BLaER1 (cell line): ENCODE measurements around the gene ARSB.
"Not testable (repeated sequence)": the region's sequence is repeated elsewhere in the genome, so short reads cannot be mapped to it uniquely, and the experiment has no call there.

ENCODE experiments used
- H3K27ac ChIP-seq: shearing (Covaris generic); formaldehyde crosslinking; 2 replicates; pipeline ENCODE4 v1.8.1; 2022
- H3K27me3 ChIP-seq: shearing (Covaris generic); formaldehyde crosslinking; 2 replicates; pipeline ENCODE4 v1.8.1; 2022
- H3K36me3 ChIP-seq: shearing (Covaris generic); formaldehyde crosslinking; 2 replicates; pipeline ENCODE4 v1.8.1; 2022
- H3K4me1 ChIP-seq: shearing (Covaris generic); formaldehyde crosslinking; 2 replicates; pipeline ENCODE4 v1.8.1; 2022
- H3K4me2 ChIP-seq: shearing (Covaris generic); formaldehyde crosslinking; 2 replicates; pipeline ENCODE4 v1.8.1; 2022
- H3K4me3 ChIP-seq: shearing (Covaris generic); formaldehyde crosslinking; 2 replicates; pipeline ENCODE4 v1.8.1; 2022
- H3K9ac ChIP-seq: shearing (Covaris generic); formaldehyde crosslinking; 2 replicates; pipeline ENCODE4 v1.8.1; 2022
- H3K9me3 ChIP-seq: shearing (Covaris generic); formaldehyde crosslinking; 2 replicates; pipeline ENCODE4 v1.8.1; 2022
- H4K20me1 ChIP-seq: shearing (Covaris generic); formaldehyde crosslinking; 2 replicates; pipeline ENCODE4 v1.8.1; 2022
- Cebpa-rat ChIP-seq: shearing (Covaris generic); IDR thresholded peaks from 2 replicates; pipeline ENCODE4 v1.8.1; 2022

ARSB gene

GRCh38 chr5:78734094-78734845 is 250.8 kb downstream of the ARSB start:
- no peak overlapping the region for H3K4me3 ChIP-seq
- 0 out of 2 replicates have a peak, but pooled peaks cover 6% of the 10 kb centered on the region for H3K9me3 ChIP-seq
- no peaks in the 10 kb centered on the region for H3K27me3 ChIP-seq
- H3K4me2 ChIP-seq = no peak overlapping the region
- H3K36me3 ChIP-seq = no peaks in the 10 kb centered on the region
- H4K20me1 ChIP-seq = no peaks in the 10 kb centered on the region
- no peak overlapping the region for H3K9ac ChIP-seq
- no peak overlapping the region for H3K27ac ChIP-seq
- no peaks in the 10 kb centered on the region for H3K4me1 ChIP-seq
- no peak for TF ChIP-seq Cebpa-rat

- not testable (repeated sequence) for H3K4me1 ChIP-seq, H4K20me1 ChIP-seq, H3K9me3 ChIP-seq, H3K27me3 ChIP-seq, H3K27ac ChIP-seq, H3K9ac ChIP-seq, H3K4me3 ChIP-seq, H3K4me2 ChIP-seq, H3K36me3 ChIP-seq
Measured at GRCh38 chr5:78732721-78733120, 252.4 kb downstream of the ARSB start.

- Histone ChIP-seq H3K4me3 (no peak overlapping the region), H3K9me3 (0 out of 2 replicates have a peak, but pooled peaks cover 6% of the 10 kb centered on the region), H3K4me2 (no peak overlapping the region), H3K36me3 (no peaks in the 10 kb centered on the region), H3K27ac (no peak overlapping the region), H3K9ac (no peak overlapping the region), H3K4me1 (no peaks in the 10 kb centered on the region), H3K27me3 (no peaks in the 10 kb centered on the region), H4K20me1 (no peaks in the 10 kb centered on the region)
- TF ChIP-seq Cebpa-rat = no peak
Measured at GRCh38 chr5:78731884-78732283, 253.2 kb downstream of the ARSB start.

- H3K36me3 ChIP-seq = no peaks in the 10 kb centered on the region
- no peak overlapping the region for H3K4me2 ChIP-seq
- H3K4me3 ChIP-seq = no peak overlapping the region
- no peak for TF ChIP-seq Cebpa-rat
- no peak overlapping the region for H3K27ac ChIP-seq
- H3K4me1 ChIP-seq = no peaks in the 10 kb centered on the region
- H4K20me1 ChIP-seq = no peaks in the 10 kb centered on the region
- H3K27me3 ChIP-seq = no peaks in the 10 kb centered on the region
- H3K9me3 ChIP-seq = 0 out of 2 replicates have a peak, but pooled peaks cover 1% of the 10 kb centered on the region
- no peak overlapping the region for H3K9ac ChIP-seq
Measured at GRCh38 chr5:78730300-78731094, 254.6 kb downstream of the ARSB start.

GRCh38 chr5:78727786-78728761 is 257.0 kb downstream of the ARSB start:
- Histone ChIP-seq H4K20me1 (no peaks in the 10 kb centered on the region), H3K9me3 (no peaks in the 10 kb centered on the region), H3K4me3 (no peak overlapping the region), H3K9ac (no peak overlapping the region), H3K27ac (no peak overlapping the region), H3K4me1 (no peaks in the 10 kb centered on the region), H3K36me3 (no peaks in the 10 kb centered on the region), H3K27me3 (no peaks in the 10 kb centered on the region), H3K4me2 (no peak overlapping the region)
- TF ChIP-seq Cebpa-rat = no peak
